ENCODE results near the gene DDX21. TPM values are rescaled to one million over a fixed set of nuclear protein-coding genes. Genes with fewer than 3 reads are reported as not detected.
"Not testable (repeated sequence)": the region's sequence is repeated elsewhere in the genome, so short reads cannot be mapped to it uniquely, and the experiment has no call there.

Gene DDX21
- total RNA-seq = 10 to 100 TPM; 21.4 to 30.0 TPM

- DNase-seq (ENCODE audit: low spot score) = peak; percentile 93
- peak in 1 of 2 donors; percentile 69 for TF ChIP-seq CTCF (IDR thresholded peaks at IDR 0.05)
- H3K4me3 ChIP-seq = peak within 1 kb of the TSS; percentile 78 to 86
- H3K36me3 ChIP-seq = peaks cover 14% of the 10 kb centered on the region
- peak within 1 kb of the TSS; percentile 82 for H3K27ac ChIP-seq
- peaks cover 0 to 35% of the 10 kb centered on the region in 2 donors for H3K4me1 ChIP-seq
- H3K27me3 ChIP-seq = no peaks in the 10 kb centered on the region
- no peaks in the 10 kb centered on the region for H3K9me3 ChIP-seq
These were observed at the start of gene DDX21 for GRCh38 chr10:68955832-68956532. DDX21 (plus strand) TSS chr10:68956170; CDS start chr10:68956226, 56 bp downstream.

- TF ChIP-seq CTCF (IDR thresholded peaks at IDR 0.05) = no peak
- DNase-seq (ENCODE audit: low spot score) = no peak
- Histone ChIP-seq H3K27ac (no peak overlapping the region), H3K27me3 (no peaks in the 10 kb centered on the region), H3K4me3 (no peak overlapping the region), H3K36me3 (peaks cover 16% of the 10 kb centered on the region), H3K4me1 (no peaks in the 10 kb centered on the region), H3K9me3 (no peaks in the 10 kb centered on the region)
These were observed 31.4 kb upstream of the DDX21 start for GRCh38 chr10:68924593-68924992.

GRCh38 chr10:68925489-68925888, 30.5 kb upstream of the DDX21 start:
- Histone ChIP-seq H3K4me3 (no peak overlapping the region), H3K4me1 (no peaks in the 10 kb centered on the region), H3K27me3 (no peaks in the 10 kb centered on the region), H3K9me3 (no peaks in the 10 kb centered on the region), H3K27ac (no peak overlapping the region), H3K36me3 (peaks cover 10% of the 10 kb centered on the region)
- no peak for TF ChIP-seq CTCF (IDR thresholded peaks at IDR 0.05)
- no peak for DNase-seq (ENCODE audit: low spot score)

GRCh38 chr10:68929157-68929556, 26.8 kb upstream of the DDX21 start:
- not testable (repeated sequence) for H3K27me3 ChIP-seq; H3K4me3 ChIP-seq; H3K9me3 ChIP-seq; H3K27ac ChIP-seq; H3K4me1 ChIP-seq; DNase-seq (ENCODE audit: low spot score); H3K36me3 ChIP-seq

- not testable (repeated sequence) for DNase-seq (ENCODE audit: low spot score); H3K4me1 ChIP-seq; H3K4me3 ChIP-seq; H3K27ac ChIP-seq; H3K9me3 ChIP-seq; H3K27me3 ChIP-seq; H3K36me3 ChIP-seq
These were observed 26.1 kb upstream of the DDX21 start for GRCh38 chr10:68929888-68930287.

- H3K4me3 ChIP-seq; H3K27me3 ChIP-seq; H3K9me3 ChIP-seq; H3K4me1 ChIP-seq; DNase-seq (ENCODE audit: low spot score); H3K27ac ChIP-seq: not testable (repeated sequence)
- H3K36me3 ChIP-seq = peaks cover 31% of the 10 kb centered on the region
These were observed 23.1 kb upstream of the DDX21 start for GRCh38 chr10:68932860-68933259.

- Histone ChIP-seq H3K27ac (no peak overlapping the region), H3K9me3 (no peaks in the 10 kb centered on the region), H3K4me1 (no peaks in the 10 kb centered on the region), H3K27me3 (no peaks in the 10 kb centered on the region), H3K36me3 (peaks cover 39% of the 10 kb centered on the region), H3K4me3 (no peak overlapping the region)
- no peak for TF ChIP-seq CTCF (IDR thresholded peaks at IDR 0.05)
- no peak for DNase-seq (ENCODE audit: low spot score)
These were observed 21.0 kb upstream of the DDX21 start for GRCh38 chr10:68934994-68935393.

Data from right atrium auricular region (tissue), 2 donors.